RWPE2 (cell line): ENCODE results near the gene LIPA.
"Not testable (repeated sequence)": the region's sequence is repeated elsewhere in the genome, so short reads cannot be mapped to it uniquely, and the experiment has no call there.

Experiments used
- ATAC-seq: fragments of 200-7000 bp; cut with Tn5 transposase; 3 replicates; pipeline ENCODE4 v1.9.1; 2021; ENCODE audit warnings: low read depth
- DNase-seq: peaks from one replicate; pipeline ENCODE4 v3.0.0-alpha.2; 2020; ENCODE audit warnings: low spot score
- H3K27ac ChIP-seq: fragments of 450-650 bp; 2 replicates; pipeline ENCODE4 v1.5.1; 2017; ENCODE audit warnings: mild to moderate bottlenecking; ENCODE audit not compliant: poor library complexity, severe bottlenecking
- H3K27me3 ChIP-seq: fragments of 250-450 bp; sonication (Bioruptor Pico); 2 replicates; pipeline ENCODE4 v1.5.1; 2021; ENCODE audit warnings: mild to moderate bottlenecking, moderate library complexity; ENCODE audit not compliant: insufficient read depth, poor library complexity, severe bottlenecking
- H3K36me3 ChIP-seq: fragments of 250-450 bp; sonication (Bioruptor Pico); 2 replicates; pipeline ENCODE4 v1.5.1; 2020; ENCODE audit warnings: low read depth, mild to moderate bottlenecking, moderate library complexity
- H3K4me1 ChIP-seq: fragments of 250-450 bp; sonication (Bioruptor Pico); 2 replicates; pipeline ENCODE4 v1.5.1; 2021; ENCODE audit warnings: mild to moderate bottlenecking, moderate library complexity; ENCODE audit not compliant: insufficient read depth, poor library complexity, severe bottlenecking
- H3K4me3 ChIP-seq: fragments of 250-450 bp; sonication (Bioruptor Pico); 2 replicates; pipeline ENCODE4 v1.5.1; 2021; ENCODE audit warnings: mild to moderate bottlenecking, moderate library complexity; ENCODE audit not compliant: severe bottlenecking
- H3K9me3 ChIP-seq: fragments of 250-450 bp; sonication (Bioruptor Pico); 2 replicates; pipeline ENCODE4 v1.5.1; 2021; ENCODE audit warnings: mild to moderate bottlenecking, moderate library complexity; ENCODE audit not compliant: severe bottlenecking
- CTCF ChIP-seq: fragments of 450-650 bp; IDR thresholded peaks from one replicate; pipeline ENCODE4 v1.5.1; 2017; ENCODE audit warnings: mild to moderate bottlenecking, moderate library complexity; ENCODE audit not compliant: poor library complexity, severe bottlenecking

LIPA gene

GRCh38 chr10:89202033-89202425 is 49.5 kb downstream of the LIPA start:
- no peak for TF ChIP-seq CTCF
- Histone ChIP-seq H3K9me3 (no peaks in the 10 kb centered on the region), H3K27ac (no peak overlapping the region), H3K4me1 (peaks cover 6% of the 10 kb centered on the region), H3K36me3 (no peaks in the 10 kb centered on the region), H3K27me3 (peaks cover 22% of the 10 kb centered on the region), H3K4me3 (no peak overlapping the region)
- no peak for ATAC-seq
- no peak for DNase-seq

GRCh38 chr10:89201345-89202032 is 50.1 kb downstream of the LIPA start:
- no peak for ATAC-seq
- Histone ChIP-seq H3K4me3 (no peak overlapping the region), H3K9me3 (no peaks in the 10 kb centered on the region), H3K4me1 (peaks cover 3% of the 10 kb centered on the region), H3K27ac (no peak overlapping the region), H3K27me3 (peaks cover 17% of the 10 kb centered on the region), H3K36me3 (no peaks in the 10 kb centered on the region)
- TF ChIP-seq CTCF: no peak
- no peak for DNase-seq

- no peak for TF ChIP-seq CTCF
- Histone ChIP-seq H3K4me3 (no peak overlapping the region), H3K4me1 (peaks cover 3% of the 10 kb centered on the region), H3K27me3 (no peaks in the 10 kb centered on the region), H3K36me3 (no peaks in the 10 kb centered on the region), H3K9me3 (no peaks in the 10 kb centered on the region), H3K27ac (no peak overlapping the region)
- DNase-seq: no peak
- ATAC-seq: no peak
These were observed 54.1 kb downstream of the LIPA start for GRCh38 chr10:89197473-89197872.

- not testable (repeated sequence) for H3K27ac ChIP-seq, ATAC-seq, DNase-seq, H3K4me3 ChIP-seq, H3K27me3 ChIP-seq, H3K4me1 ChIP-seq, H3K9me3 ChIP-seq, H3K36me3 ChIP-seq
These were observed 60.3 kb downstream of the LIPA start for GRCh38 chr10:89191301-89191700.

- no peaks in the 10 kb centered on the region for H3K4me1 ChIP-seq
- TF ChIP-seq CTCF: no peak
- no peak overlapping the region for H3K27ac ChIP-seq
- no peaks in the 10 kb centered on the region for H3K27me3 ChIP-seq
- H3K36me3 ChIP-seq: no peaks in the 10 kb centered on the region
- H3K4me3 ChIP-seq: no peak overlapping the region
- ATAC-seq (no peak), DNase-seq (no peak)
- no peaks in the 10 kb centered on the region for H3K9me3 ChIP-seq
These were observed 62.3 kb downstream of the LIPA start for GRCh38 chr10:89189211-89189734.
